Caco-2 (cell line): Measurements from ENCODE around the gene LSM7. TPM values are rescaled to one million over a fixed set of nuclear protein-coding genes. Genes with fewer than 3 reads are reported as not detected.

Experiments used
- BruUV-seq: library from RNA; stranded (reverse); fragments of 400-500 nt; replicated peaks from 2 replicates; lab custom pipeline; 2021; lab: Mats Ljungman, UMichigan
- CTCF ChIA-PET: fragments of 300-600 bp; sonication (Branson Sonifier 250); formaldehyde crosslinking; loops from one replicate; lab custom pipeline; 2022; ENCODE audit warnings: antibody characterized with exemption; lab: Charles Lee
- POLR2A ChIA-PET: fragments of 300-600 bp; sonication (Branson Sonifier 250); formaldehyde crosslinking; loops from one replicate; lab custom pipeline; 2022; ENCODE audit warnings: antibody characterized with exemption; lab: Charles Lee
- DNase-seq, 2 experiments: peaks; one replicate each; pipeline versions ENCODE4 v3.0.0 to v3.0.0-alpha.2; 2020 to 2022
- H3K27me3 ChIP-seq: replicated peaks from 2 replicates; pipeline ENCODE4 v1.6.0; 2011; ENCODE audit warnings: low read length; ENCODE audit not compliant: control insufficient read depth, insufficient read depth
- H3K36me3 ChIP-seq: 2 replicates; pipeline ENCODE4 v1.5.1; 2011; ENCODE audit warnings: low read length; ENCODE audit not compliant: control insufficient read depth, insufficient read depth
- H3K4me1 ChIP-seq: fragments of 250-450 bp; sonication (Bioruptor Pico); 2 replicates; pipeline ENCODE4 v1.5.1; 2020; ENCODE audit warnings: mild to moderate bottlenecking
- H3K4me3 ChIP-seq: 2 replicates; pipeline ENCODE4 v1.5.1; 2011; ENCODE audit warnings: low read depth, mild to moderate bottlenecking, control low read depth, low read length
- H3K9me3 ChIP-seq: fragments of 250-450 bp; sonication (Bioruptor Pico); 2 replicates; pipeline ENCODE4 v1.5.1; 2020; ENCODE audit warnings: mild to moderate bottlenecking, moderate library complexity
- H3K27ac Mint-ChIP-seq: one replicate; pipeline ENCODE4 v1.8.0; 2022; ENCODE audit warnings: mixed read lengths; ENCODE audit not compliant: unreplicated experiment
- H3K27me3 Mint-ChIP-seq: one replicate; pipeline ENCODE4 v1.8.0; 2022; ENCODE audit warnings: mixed read lengths; ENCODE audit not compliant: insufficient read depth, unreplicated experiment
- H3K36me3 Mint-ChIP-seq: one replicate; pipeline ENCODE4 v1.8.0; 2022; ENCODE audit warnings: mild to moderate bottlenecking, mixed read lengths; ENCODE audit not compliant: insufficient read depth, unreplicated experiment
- H3K4me1 Mint-ChIP-seq: one replicate; pipeline ENCODE4 v1.8.0; 2022; ENCODE audit warnings: low read depth, mixed read lengths; ENCODE audit not compliant: unreplicated experiment
- H3K4me3 Mint-ChIP-seq: one replicate; pipeline ENCODE4 v1.8.0; 2022; ENCODE audit warnings: mild to moderate bottlenecking, moderate library complexity, mixed read lengths; ENCODE audit not compliant: unreplicated experiment
- H3K9me3 Mint-ChIP-seq: one replicate; pipeline ENCODE4 v1.8.0; 2022; ENCODE audit warnings: mixed read lengths; ENCODE audit not compliant: unreplicated experiment
- CTCF ChIP-seq, 2 experiments: fragments of 200-600 bp in 1 of 2; IDR thresholded peaks; 1 replicate in 1 of 2; 2 replicates in 1 of 2; pipeline versions ENCODE4 v1.5.1 to v1.8.0; 2011 to 2022; ENCODE audit warnings: antibody characterized with exemption in 1 of 2, control low read depth in 1 of 2, inconsistent platforms in 1 of 2, low read depth in 1 of 2, low read length in 1 of 2, mild to moderate bottlenecking in 1 of 2, moderate library complexity in 1 of 2; ENCODE audit not compliant: insufficient read depth in 1 of 2, severe bottlenecking in 1 of 2, unreplicated experiment in 1 of 2
- intact Hi-C: fragments of 100-400 bp; cut with micrococcal nuclease; formaldehyde crosslinking; loops from one replicate; pipeline ENCODE4 v1.10.0; 2022; ENCODE audit not compliant: unreplicated experiment
- total RNA-seq: library from RNA; stranded (reverse); gene quantifications from 2 replicates; pipeline ENCODE4 v1.2.3, GENCODE V29; 2022

Gene LSM7
- total RNA-seq, 1 experiment from 2014 or later, result 141 TPM

- Mint-ChIP-seq H3K4me1 (no peaks in the 10 kb centered on the region), H3K36me3 (peaks cover 5% of the 10 kb centered on the region), H3K27ac (no peak overlapping the region), H3K4me3 (no peak overlapping the region), H3K9me3 (no peaks in the 10 kb centered on the region), H3K27me3 (no peaks in the 10 kb centered on the region)
- H3K27me3 ChIP-seq, result no peaks in the 10 kb centered on the region
- H3K36me3 ChIP-seq, result no peaks in the 10 kb centered on the region
- ChIA-PET POLR2A (interaction anchor here (0.5 kb wide), 1 partner anchor 82 kb away, joined by 3 read pairs; no protein-coding TSS in a partner anchor), CTCF (no interaction called here)
- no peak for DNase-seq
- no peak for TF ChIP-seq CTCF (IDR thresholded peaks at IDR 0.05; ENCODE audit: insufficient read depth in 1 of 2, low read depth in 1 of 2, low read length in 1 of 2, severe bottlenecking in 1 of 2, unreplicated experiment in 1 of 2)
- no peaks in the 10 kb centered on the region for H3K4me1 ChIP-seq
- intact Hi-C loops, result no loop called here
- BruUV-seq, result no TSS peak
- H3K9me3 ChIP-seq, result no peaks in the 10 kb centered on the region
- H3K4me3 ChIP-seq, result no peak overlapping the region
These were observed 32.4 kb upstream of the LSM7 start for GRCh38 chr19:2360833-2361232.

- H3K4me1 Mint-ChIP-seq, result no peaks in the 10 kb centered on the region
- H3K9me3 ChIP-seq, result no peaks in the 10 kb centered on the region
- H3K36me3 Mint-ChIP-seq, result peaks cover 5% of the 10 kb centered on the region
- no TSS peak for BruUV-seq
- intact Hi-C loops, result no loop called here
- TF ChIP-seq CTCF (IDR thresholded peaks at IDR 0.05; ENCODE audit: insufficient read depth in 1 of 2, low read depth in 1 of 2, low read length in 1 of 2, severe bottlenecking in 1 of 2, unreplicated experiment in 1 of 2), result no peak
- H3K4me1 ChIP-seq, result no peaks in the 10 kb centered on the region
- no peak within 1 kb of the TSS for H3K4me3 Mint-ChIP-seq
- H3K9me3 Mint-ChIP-seq, result no peaks in the 10 kb centered on the region
- no peak within 1 kb of the TSS for H3K4me3 ChIP-seq
- no peaks in the 10 kb centered on the region for H3K27me3 ChIP-seq
- ChIA-PET POLR2A (interaction anchor here (0.5 kb wide), 1 partner anchor 81 kb away, joined by 3 read pairs; no protein-coding TSS in a partner anchor), CTCF (no interaction called here)
- DNase-seq, result no peak
- no peak within 1 kb of the TSS for H3K27ac Mint-ChIP-seq
- H3K36me3 ChIP-seq, result no peaks in the 10 kb centered on the region
- H3K27me3 Mint-ChIP-seq, result no peaks in the 10 kb centered on the region
These were observed 31.8 kb upstream of the LSM7 start, which contains the start of gene TMPRSS9 for GRCh38 chr19:2359992-2360685. Gene TMPRSS9 (plus strand): TSS chr19:2360265. CDS start chr19:2389786, 29,521 bp downstream.

- no peaks in the 10 kb centered on the region for H3K9me3 ChIP-seq
- Mint-ChIP-seq H3K9me3 (no peaks in the 10 kb centered on the region), H3K4me1 (no peaks in the 10 kb centered on the region), H3K27ac (no peak overlapping the region), H3K4me3 (no peak overlapping the region), H3K36me3 (peaks cover 5% of the 10 kb centered on the region), H3K27me3 (no peaks in the 10 kb centered on the region)
- H3K27me3 ChIP-seq, result no peaks in the 10 kb centered on the region
- no peak for TF ChIP-seq CTCF (IDR thresholded peaks at IDR 0.05; ENCODE audit: insufficient read depth in 1 of 2, low read depth in 1 of 2, low read length in 1 of 2, severe bottlenecking in 1 of 2, unreplicated experiment in 1 of 2)
- BruUV-seq, result no TSS peak
- H3K4me3 ChIP-seq, result no peak overlapping the region
- intact Hi-C loops, result no loop called here
- DNase-seq, result no peak
- ChIA-PET CTCF (no interaction called here), POLR2A (no interaction called here)
- H3K4me1 ChIP-seq, result no peaks in the 10 kb centered on the region
- no peaks in the 10 kb centered on the region; the same call in 1 of the 2 replicates for H3K36me3 ChIP-seq
These were observed 30.3 kb upstream of the LSM7 start for GRCh38 chr19:2358548-2359173.
